Skeletal muscle tissue (tissue), 4 donors: ENCODE measurements around the gene IRAG1. TPM values are rescaled to one million over a fixed set of nuclear protein-coding genes. Genes with fewer than 3 reads are reported as not detected.
A peak's percentile ranks its signal among the peaks of the same experiment; 100 is the strongest.

Source experiments
- H3K27ac ChIP-seq: one replicate; pipeline ENCODE4 v1.7.0; 2013; ENCODE audit warnings: mild to moderate bottlenecking, low read depth, low read length, inconsistent platforms
- H3K27me3 ChIP-seq, 3 donors: one replicate each; pipeline ENCODE4 v1.7.0; 2013; ENCODE audit warnings: low read length in 3 of 3; ENCODE audit not compliant: control insufficient read depth in 3 of 3, insufficient read depth in 3 of 3
- H3K36me3 ChIP-seq, 3 donors: one replicate each; pipeline ENCODE4 v1.7.0; 2013; ENCODE audit warnings: low read length in 3 of 3; ENCODE audit not compliant: control insufficient read depth in 3 of 3, insufficient read depth in 3 of 3
- H3K4me1 ChIP-seq, 3 donors: one replicate each; pipeline ENCODE4 v1.7.0; 2013; ENCODE audit warnings: low read length in 3 of 3, mild to moderate bottlenecking in 3 of 3; ENCODE audit not compliant: control insufficient read depth in 3 of 3, insufficient read depth in 3 of 3
- H3K4me3 ChIP-seq, 3 donors: one replicate each; pipeline ENCODE4 v1.7.0; 2013; ENCODE audit warnings: low read length in 3 of 3
- H3K9ac ChIP-seq, 3 donors: one replicate each; pipeline ENCODE4 v1.7.0; 2013; ENCODE audit warnings: low read length in 3 of 3, mild to moderate bottlenecking in 3 of 3, moderate library complexity in 2 of 3, low read depth in 1 of 3
- H3K9me3 ChIP-seq, 3 donors: one replicate each; pipeline ENCODE4 v1.7.0; 2013; ENCODE audit warnings: low read length in 3 of 3; ENCODE audit not compliant: control insufficient read depth in 3 of 3
- total RNA-seq: library from RNA; depleted of rRNA; stranded (reverse); fragments of >200 nt; gene quantifications from one replicate; pipeline ENCODE4 v1.2.3, GENCODE V29; 2014
- donor health status: Osteomylitis.

IRAG1 gene
- 2.6 TPM for total RNA-seq

GRCh38 chr11:10693509-10694081 lies at the start of gene IRAG1:
TSS of gene IRAG1 (minus strand) at chr11:10693755. CDS start at chr11:10693602, 153 bp downstream.
- Histone ChIP-seq H3K36me3 (no peaks in the 10 kb centered on the region), H3K9ac (peak within 1 kb of the TSS; percentile 62 to 76 (median 63)), H3K9me3 (no peaks in the 10 kb centered on the region), H3K27ac (peak within 1 kb of the TSS; percentile 79), H3K27me3 (peaks cover 0 to 3% (median 0%) of the 10 kb centered on the region in 3 donors), H3K4me3 (peak within 1 kb of the TSS; percentile 34 to 64 (median 53)), H3K4me1 (peaks cover 9 to 12% (median 10%) of the 10 kb centered on the region in 3 donors)

DNA sequence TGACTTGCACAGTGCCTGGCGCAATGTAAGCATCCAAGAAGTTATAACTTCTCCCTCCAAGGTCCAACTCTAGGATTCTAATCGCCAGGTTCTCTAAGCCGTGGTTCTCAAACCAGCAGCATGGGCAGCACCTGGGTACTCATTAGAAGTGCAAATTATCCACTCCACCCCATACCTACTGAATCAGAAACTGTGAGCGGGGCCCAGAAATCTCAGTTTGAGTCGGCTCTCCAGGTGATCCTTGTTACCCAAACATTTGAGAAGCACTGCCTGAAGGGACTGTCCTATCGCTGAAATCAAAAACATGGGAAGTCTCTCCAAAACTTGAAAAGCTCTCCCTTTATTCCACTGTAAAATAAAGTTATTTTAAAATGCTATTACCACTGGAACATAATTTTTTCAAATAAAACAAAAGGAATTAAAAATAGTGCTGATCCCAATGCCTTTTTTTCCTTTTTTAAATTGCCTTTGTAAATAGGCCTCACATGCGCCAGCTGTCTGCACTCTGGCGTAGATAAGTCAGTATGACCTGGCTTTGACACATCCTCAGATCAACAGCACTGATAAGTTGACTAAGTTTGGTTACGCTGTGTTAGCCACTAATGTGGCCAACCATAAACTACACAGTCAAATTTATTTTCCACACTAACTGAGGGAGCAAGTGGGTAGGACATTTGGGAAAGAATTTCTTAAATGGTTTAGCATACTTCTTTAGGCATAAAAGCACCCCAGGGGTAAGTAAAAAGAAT lies 49.1 kb upstream of the IRAG1 start:
- Histone ChIP-seq H3K4me1 (peaks cover 0 to under 1% (median 0%) of the 10 kb centered on the region in 3 donors), H3K27me3 (no peaks in the 10 kb centered on the region), H3K4me3 (no peak overlapping the region), H3K36me3 (no peaks in the 10 kb centered on the region), H3K9me3 (no peaks in the 10 kb centered on the region), H3K27ac (no peak overlapping the region), H3K9ac (no peak overlapping the region)

DNA sequence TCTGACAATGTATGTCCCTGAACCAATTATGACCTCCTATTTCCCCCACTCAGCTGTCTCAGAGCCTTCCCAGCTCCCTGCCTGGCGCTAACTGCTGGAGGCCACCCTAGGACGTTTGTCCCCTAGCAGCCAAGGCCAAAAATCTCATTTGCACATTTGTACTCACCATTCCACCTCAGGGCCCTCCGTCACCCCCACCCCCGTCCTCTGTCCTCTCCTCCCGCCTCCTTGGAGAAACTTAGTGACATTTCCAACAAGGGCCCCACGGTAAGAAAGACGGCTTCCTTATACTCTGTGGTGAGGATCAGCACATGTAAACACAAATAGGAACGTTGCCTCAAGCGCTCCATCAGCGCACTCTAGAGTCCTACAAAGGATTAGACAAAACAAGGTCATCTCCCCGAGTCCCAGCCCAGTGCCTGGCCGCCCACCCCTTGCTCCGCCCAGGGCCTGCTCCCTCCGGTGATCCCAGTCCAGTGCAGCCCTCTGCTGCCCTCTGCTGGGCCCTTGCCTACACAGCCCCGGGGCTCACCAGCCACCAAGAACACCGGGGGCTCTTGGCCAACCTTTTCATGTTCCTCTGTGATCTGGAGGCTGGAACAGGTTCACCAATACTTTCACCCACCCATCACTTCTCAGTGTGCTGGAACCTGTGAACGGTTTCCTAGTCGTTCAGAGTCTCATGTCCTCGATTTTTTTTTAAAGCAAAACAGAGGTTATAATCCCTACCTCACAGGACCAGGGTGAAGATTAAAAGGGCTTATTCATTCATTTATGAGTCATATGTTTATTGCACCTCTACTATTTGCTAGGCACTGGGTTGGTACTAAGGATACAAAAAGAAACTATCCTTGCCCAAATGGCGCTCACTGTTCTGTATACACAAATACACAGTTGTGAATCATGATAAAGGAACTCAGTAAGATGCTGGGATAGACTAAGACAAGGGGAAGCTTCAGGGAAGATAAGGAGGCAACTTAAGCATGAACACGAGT lies 42.2 kb upstream of the IRAG1 start:
- H3K9me3 ChIP-seq: no peaks in the 10 kb centered on the region
- peak overlapping the region; percentile 74 to 81 (median 79) for H3K9ac ChIP-seq
- no peaks in the 10 kb centered on the region for H3K36me3 ChIP-seq
- peaks cover 10 to 13% (median 13%) of the 10 kb centered on the region in 3 donors for H3K4me1 ChIP-seq
- H3K27ac ChIP-seq: peak overlapping the region; percentile 74
- H3K27me3 ChIP-seq: no peaks in the 10 kb centered on the region
- peak overlapping the region; percentile 57 to 68 (median 66) for H3K4me3 ChIP-seq

GRCh38 chr11:10731064-10731680 lies 37.6 kb upstream of the IRAG1 start:
- Histone ChIP-seq H3K9me3 (no peaks in the 10 kb centered on the region), H3K9ac (no peak overlapping the region), H3K36me3 (no peaks in the 10 kb centered on the region), H3K4me3 (no peak overlapping the region), H3K27ac (no peak overlapping the region), H3K4me1 (peaks cover 10 to 13% (median 12%) of the 10 kb centered on the region in 3 donors), H3K27me3 (no peaks in the 10 kb centered on the region)

DNA sequence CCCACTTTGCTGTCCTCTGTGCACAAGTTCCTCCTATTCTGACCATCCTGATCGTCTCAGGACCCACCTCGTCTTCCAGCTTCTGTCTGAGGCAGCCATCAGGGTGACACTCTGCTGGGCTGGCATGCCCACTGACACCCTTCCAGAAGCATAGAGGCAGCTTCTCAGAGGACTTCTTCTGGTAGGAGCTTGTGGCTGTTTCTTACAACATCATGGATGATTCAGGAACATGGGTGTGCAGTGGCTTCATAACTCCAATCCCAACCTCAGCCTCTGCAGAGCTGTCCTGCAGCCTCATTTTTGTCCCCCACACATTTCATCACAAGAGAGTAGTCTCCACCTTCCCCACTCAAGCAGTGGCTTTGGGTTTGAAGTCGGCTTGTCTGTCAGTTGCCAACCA lies 36.6 kb upstream of the IRAG1 start:
- H3K9me3 ChIP-seq: no peaks in the 10 kb centered on the region
- H3K27ac ChIP-seq: no peak overlapping the region
- no peaks in the 10 kb centered on the region for H3K36me3 ChIP-seq
- H3K4me1 ChIP-seq: peaks cover 4 to 8% (median 5%) of the 10 kb centered on the region in 3 donors
- no peaks in the 10 kb centered on the region for H3K27me3 ChIP-seq
- H3K4me3 ChIP-seq: no peak overlapping the region
- no peak overlapping the region for H3K9ac ChIP-seq

- Histone ChIP-seq H3K9me3 (no peaks in the 10 kb centered on the region), H3K36me3 (no peaks in the 10 kb centered on the region), H3K9ac (no peak overlapping the region), H3K27ac (no peak overlapping the region), H3K4me1 (peaks cover 0 to 3% (median 2%) of the 10 kb centered on the region in 3 donors), H3K4me3 (no peak overlapping the region), H3K27me3 (no peaks in the 10 kb centered on the region)
Observed at GRCh38 chr11:10728789-10729472, 35.4 kb upstream of the IRAG1 start.

DNA sequence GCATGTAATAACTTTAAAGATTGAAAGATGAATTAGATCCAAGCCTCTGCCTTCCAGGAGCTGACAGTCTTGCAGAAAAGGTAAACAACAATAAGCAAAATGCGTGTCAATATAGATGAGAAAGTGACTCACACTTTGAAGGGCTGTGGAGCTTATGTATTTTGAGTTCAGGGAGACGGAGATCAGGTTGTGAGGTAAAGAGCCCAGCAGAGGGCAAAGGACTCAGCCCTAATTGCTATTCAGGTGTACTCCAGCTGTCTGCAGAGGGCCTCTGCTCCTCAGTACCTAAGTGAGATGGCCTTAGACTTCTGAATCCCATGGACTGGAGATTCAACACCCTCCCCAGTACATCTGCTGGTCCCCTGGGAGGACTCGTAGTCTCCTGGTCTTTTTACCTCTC lies 34.6 kb upstream of the IRAG1 start:
- H3K27me3 ChIP-seq: no peaks in the 10 kb centered on the region
- no peaks in the 10 kb centered on the region for H3K4me1 ChIP-seq
- no peak overlapping the region for H3K9ac ChIP-seq
- no peak overlapping the region for H3K27ac ChIP-seq
- H3K9me3 ChIP-seq: no peaks in the 10 kb centered on the region
- H3K4me3 ChIP-seq: no peak overlapping the region
- H3K36me3 ChIP-seq: no peaks in the 10 kb centered on the region

GRCh38 chr11:10727146-10727851 lies 33.7 kb upstream of the IRAG1 start:
- no peak overlapping the region for H3K9ac ChIP-seq
- H3K4me3 ChIP-seq: no peak overlapping the region
- H3K36me3 ChIP-seq: no peaks in the 10 kb centered on the region
- H3K9me3 ChIP-seq: no peaks in the 10 kb centered on the region
- no peak overlapping the region for H3K27ac ChIP-seq
- no peaks in the 10 kb centered on the region for H3K4me1 ChIP-seq
- no peaks in the 10 kb centered on the region for H3K27me3 ChIP-seq

DNA sequence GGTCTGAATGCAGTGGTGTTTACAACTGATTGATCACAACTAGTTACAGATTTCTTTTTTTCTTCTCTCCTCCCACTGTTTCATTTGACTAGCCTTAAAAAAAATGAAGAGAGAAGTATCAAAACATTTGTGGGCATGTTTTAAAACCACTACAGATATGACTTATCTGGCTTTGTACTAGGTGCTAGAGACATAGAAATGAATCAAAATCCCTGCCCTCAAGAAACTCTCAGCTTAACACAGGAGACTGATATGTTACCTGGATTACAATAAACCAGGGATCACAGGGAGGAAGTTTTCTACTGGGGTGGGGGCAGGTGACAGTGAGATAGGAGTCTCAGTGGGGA lies 32.3 kb upstream of the IRAG1 start:
- H3K4me1 ChIP-seq: no peaks in the 10 kb centered on the region
- H3K27me3 ChIP-seq: peaks cover 0 to 3% (median 0%) of the 10 kb centered on the region in 3 donors
- no peak overlapping the region for H3K9ac ChIP-seq
- H3K9me3 ChIP-seq: no peaks in the 10 kb centered on the region
- H3K4me3 ChIP-seq: no peak overlapping the region
- H3K27ac ChIP-seq: no peak overlapping the region
- H3K36me3 ChIP-seq: no peaks in the 10 kb centered on the region
